Skeletal muscle satellite cell (primary cell): Measurements from ENCODE around the gene DUSP8.

Source experiments
- H3K27me3 ChIP-seq: 2 replicates; pipeline ENCODE4 v1.7.0; 2013; ENCODE audit warnings: low read length; ENCODE audit not compliant: control insufficient read depth, insufficient read depth
- H3K36me3 ChIP-seq: 2 replicates; pipeline ENCODE4 v1.7.0; 2013; ENCODE audit warnings: mild to moderate bottlenecking, control low read depth, low read length; ENCODE audit not compliant: insufficient read depth
- H3K4me1 ChIP-seq: 2 replicates; pipeline ENCODE4 v1.7.0; 2013; ENCODE audit warnings: low read length; ENCODE audit not compliant: control insufficient read depth, insufficient read depth
- H3K4me2 ChIP-seq: 2 replicates; pipeline ENCODE4 v1.7.0; 2013; ENCODE audit warnings: mild to moderate bottlenecking, low read length
- H3K4me3 ChIP-seq: 2 replicates; pipeline ENCODE4 v1.7.0; 2013; ENCODE audit warnings: low read length
- H3K9ac ChIP-seq: 2 replicates; pipeline ENCODE4 v1.7.0; 2013; ENCODE audit warnings: mild to moderate bottlenecking, low read depth, low read length, moderate library complexity
- H3K9me3 ChIP-seq: replicated peaks from 2 replicates; pipeline ENCODE4 v1.7.0; 2013; ENCODE audit warnings: mild to moderate bottlenecking, control low read depth, low read length

DUSP8 gene

GRCh38 chr11:1506981-1507380 is 65.1 kb downstream of the DUSP8 start:
- Histone ChIP-seq H3K27me3 (no peaks in the 10 kb centered on the region), H3K4me2 (no peak overlapping the region), H3K9ac (no peak overlapping the region), H3K36me3 (no peaks in the 10 kb centered on the region), H3K4me1 (peaks cover 4% of the 10 kb centered on the region), H3K4me3 (no peak overlapping the region), H3K9me3 (no peaks in the 10 kb centered on the region)

- H3K9me3 ChIP-seq: no peaks in the 10 kb centered on the region
- H3K4me2 ChIP-seq: no peak overlapping the region
- no peaks in the 10 kb centered on the region for H3K36me3 ChIP-seq
- H3K27me3 ChIP-seq: no peaks in the 10 kb centered on the region
- peaks cover 4% of the 10 kb centered on the region for H3K4me1 ChIP-seq
- no peak overlapping the region for H3K9ac ChIP-seq
- H3K4me3 ChIP-seq: no peak overlapping the region
These were observed 66.6 kb downstream of the DUSP8 start for GRCh38 chr11:1505480-1505879.

GRCh38 chr11:1504581-1505290 is 67.3 kb downstream of the DUSP8 start:
- Histone ChIP-seq H3K9ac (no peak overlapping the region), H3K9me3 (no peaks in the 10 kb centered on the region), H3K36me3 (no peaks in the 10 kb centered on the region), H3K4me1 (peaks cover 4% of the 10 kb centered on the region), H3K27me3 (no peaks in the 10 kb centered on the region), H3K4me3 (no peak overlapping the region), H3K4me2 (no peak overlapping the region)

DNA sequence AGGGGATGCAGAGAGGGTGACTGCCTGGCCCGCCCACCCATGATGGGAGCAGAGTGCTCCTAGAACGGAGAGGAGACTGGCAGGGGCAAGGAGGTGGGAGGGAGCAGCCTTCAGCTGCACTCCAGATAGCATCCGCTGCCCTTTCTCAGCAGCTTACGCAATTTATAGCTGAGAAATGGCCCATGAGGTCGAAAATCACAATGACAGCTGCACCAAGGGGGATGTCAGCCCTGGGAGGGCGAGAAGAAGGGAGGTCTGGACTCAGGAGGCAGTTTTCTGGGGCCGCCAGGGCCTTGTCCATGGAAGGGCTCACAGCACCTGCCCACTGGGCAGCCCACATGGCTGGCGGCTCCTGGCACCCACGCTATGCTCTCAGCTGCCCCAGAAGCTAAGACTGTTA is 67.9 kb downstream of the DUSP8 start:
- Histone ChIP-seq H3K27me3 (no peaks in the 10 kb centered on the region), H3K4me2 (no peak overlapping the region), H3K4me3 (no peak overlapping the region), H3K9ac (no peak overlapping the region), H3K9me3 (no peaks in the 10 kb centered on the region), H3K4me1 (peaks cover 4% of the 10 kb centered on the region), H3K36me3 (no peaks in the 10 kb centered on the region)
